ENCODE measurements around the gene ISX. TPM values are rescaled to one million over a fixed set of nuclear protein-coding genes. Genes with fewer than 3 reads are reported as not detected.
A peak's percentile ranks its signal among the peaks of the same experiment; 100 is the strongest.
"Not testable (repeated sequence)": the region's sequence is repeated elsewhere in the genome, so short reads cannot be mapped to it uniquely, and the experiment has no call there.

Gene ISX
- total RNA-seq, 2 experiments from 2014 or later: not detected

GRCh38 chr22:35023692-35024363 lies 42.1 kb upstream of the ISX start:
- Mint-ChIP-seq H3K27me3 (peaks cover 68% of the 10 kb centered on the region), H3K27ac (no peak overlapping the region), H3K4me1 (ENCODE audit: low read depth) (no peaks in the 10 kb centered on the region), H3K4me3 (no peak overlapping the region), H3K36me3 (ENCODE audit: low read depth) (no peaks in the 10 kb centered on the region), H3K9me3 (no peaks in the 10 kb centered on the region)
- Histone ChIP-seq H3K27ac (ENCODE audit: low read depth in 1 of 2, low read length in 2 of 2) (no peak overlapping the region), H3K4me3 (ENCODE audit: low read length) (no peak overlapping the region), H3K9me3 (ENCODE audit: control insufficient read depth in 1 of 2, insufficient read depth in 1 of 2, low read length in 2 of 2) (peaks cover 0 to 10% of the 10 kb centered on the region in 2 experiments), H3K27me3 (ENCODE audit: control insufficient read depth in 1 of 2, insufficient read depth in 2 of 2, low read length in 2 of 2) (peaks cover 6 to 8% of the 10 kb centered on the region in 2 experiments), H3K4me1 (ENCODE audit: insufficient read depth, low read length) (no peaks in the 10 kb centered on the region), H3K36me3 (ENCODE audit: insufficient read depth, low read length) (no peaks in the 10 kb centered on the region)
- intact Hi-C loops (cut with DNase I, micrococcal nuclease): loop anchor here in 1 of 2 experiments (5.0 kb wide), 1 partner anchor 1722 kb away; no protein-coding TSS in a partner anchor
- ChIA-PET CTCF (no interaction called here), POLR2A (no interaction called here)
- DNase-seq (peak in 13 of 14 experiments; percentile 6 to 58 (median 26)), ATAC-seq (ENCODE audit: poor library complexity) (no peak)
- TF ChIP-seq CTCF (IDR thresholded peaks at IDR 0.05): peak; percentile 59

GRCh38 chr22:35024364-35024692 lies 41.6 kb upstream of the ISX start:
- CTCF ChIA-PET: no interaction called here
- Mint-ChIP-seq H3K4me1 (ENCODE audit: low read depth) (no peaks in the 10 kb centered on the region), H3K27me3 (peaks cover 70% of the 10 kb centered on the region), H3K27ac (no peak overlapping the region), H3K36me3 (ENCODE audit: low read depth) (no peaks in the 10 kb centered on the region), H3K4me3 (no peak overlapping the region), H3K9me3 (no peaks in the 10 kb centered on the region)
- H3K27me3 ChIP-seq (ENCODE audit: control insufficient read depth in 1 of 2, insufficient read depth in 2 of 2, low read length in 2 of 2): peaks cover 6 to 8% of the 10 kb centered on the region in 2 experiments
- H3K9me3 ChIP-seq (ENCODE audit: control insufficient read depth in 1 of 2, insufficient read depth in 1 of 2, low read length in 2 of 2): peaks cover 0 to 10% of the 10 kb centered on the region in 2 experiments
- TF ChIP-seq CTCF (IDR thresholded peaks at IDR 0.05): peak; percentile 8
- H3K36me3 ChIP-seq (ENCODE audit: insufficient read depth, low read length): no peaks in the 10 kb centered on the region
- intact Hi-C loops (cut with DNase I, micrococcal nuclease): loop anchor here in 1 of 2 experiments (5.0 kb wide), 1 partner anchor 1722 kb away; no protein-coding TSS in a partner anchor
- DNase-seq: no peak
- no peak overlapping the region for H3K27ac ChIP-seq (ENCODE audit: low read depth in 1 of 2, low read length in 2 of 2)
- no peaks in the 10 kb centered on the region for H3K4me1 ChIP-seq (ENCODE audit: insufficient read depth, low read length)
- no peak overlapping the region for H3K4me3 ChIP-seq (ENCODE audit: low read length)
- POLR2A ChIA-PET: no interaction called here
- ATAC-seq (ENCODE audit: poor library complexity): no peak

GRCh38 chr22:35030112-35030511 lies 35.8 kb upstream of the ISX start:
- CTCF ChIA-PET; H3K4me1 ChIP-seq (ENCODE audit: insufficient read depth, low read length); H3K4me3 ChIP-seq (ENCODE audit: low read length); H3K36me3 Mint-ChIP-seq (ENCODE audit: low read depth); H3K9me3 ChIP-seq (ENCODE audit: control insufficient read depth in 1 of 2, insufficient read depth in 1 of 2, low read length in 2 of 2); ATAC-seq (ENCODE audit: poor library complexity); POLR2A ChIA-PET; H3K27ac Mint-ChIP-seq; DNase-seq; intact Hi-C loops (cut with DNase I, micrococcal nuclease); H3K27me3 ChIP-seq (ENCODE audit: control insufficient read depth in 1 of 2, insufficient read depth in 2 of 2, low read length in 2 of 2); H3K9me3 Mint-ChIP-seq; H3K4me1 Mint-ChIP-seq (ENCODE audit: low read depth); H3K36me3 ChIP-seq (ENCODE audit: insufficient read depth, low read length); H3K4me3 Mint-ChIP-seq; H3K27ac ChIP-seq (ENCODE audit: low read depth in 1 of 2, low read length in 2 of 2): not testable (repeated sequence)
- peaks cover 55% of the 10 kb centered on the region for H3K27me3 Mint-ChIP-seq

GRCh38 chr22:35032571-35032970 lies 33.4 kb upstream of the ISX start:
- Histone ChIP-seq H3K4me3 (ENCODE audit: low read length) (no peak overlapping the region), H3K4me1 (ENCODE audit: insufficient read depth, low read length) (no peaks in the 10 kb centered on the region), H3K36me3 (ENCODE audit: insufficient read depth, low read length) (no peaks in the 10 kb centered on the region), H3K27ac (ENCODE audit: low read depth in 1 of 2, low read length in 2 of 2) (no peak overlapping the region), H3K27me3 (ENCODE audit: control insufficient read depth in 1 of 2, insufficient read depth in 2 of 2, low read length in 2 of 2) (peaks cover 0 to 2% of the 10 kb centered on the region in 2 experiments), H3K9me3 (ENCODE audit: control insufficient read depth in 1 of 2, insufficient read depth in 1 of 2, low read length in 2 of 2) (no peaks in the 10 kb centered on the region)
- Mint-ChIP-seq H3K9me3 (no peaks in the 10 kb centered on the region), H3K4me1 (ENCODE audit: low read depth) (no peaks in the 10 kb centered on the region), H3K27me3 (peaks cover 34% of the 10 kb centered on the region), H3K27ac (no peak overlapping the region), H3K4me3 (no peak overlapping the region), H3K36me3 (ENCODE audit: low read depth) (no peaks in the 10 kb centered on the region)
- intact Hi-C loops (cut with DNase I, micrococcal nuclease): no loop called here
- ATAC-seq (ENCODE audit: poor library complexity) (no peak), DNase-seq (no peak)
- CTCF ChIA-PET: no interaction called here
- no peak for TF ChIP-seq CTCF (IDR thresholded peaks at IDR 0.05)
- POLR2A ChIA-PET: no interaction called here
